HUDEP-2 (cell line): ENCODE data around the gene FAM50B.

Experiments used
- DNase-seq, 76 experiments: peaks; one replicate each; lab custom pipeline; 2025; ENCODE audit not compliant: unreplicated experiment in 76 of 76; lab: John Stamatoyannopoulos, UW

The FAM50B gene, protein sequence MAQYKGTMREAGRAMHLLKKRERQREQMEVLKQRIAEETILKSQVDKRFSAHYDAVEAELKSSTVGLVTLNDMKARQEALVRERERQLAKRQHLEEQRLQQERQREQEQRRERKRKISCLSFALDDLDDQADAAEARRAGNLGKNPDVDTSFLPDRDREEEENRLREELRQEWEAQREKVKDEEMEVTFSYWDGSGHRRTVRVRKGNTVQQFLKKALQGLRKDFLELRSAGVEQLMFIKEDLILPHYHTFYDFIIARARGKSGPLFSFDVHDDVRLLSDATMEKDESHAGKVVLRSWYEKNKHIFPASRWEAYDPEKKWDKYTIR

DNA sequence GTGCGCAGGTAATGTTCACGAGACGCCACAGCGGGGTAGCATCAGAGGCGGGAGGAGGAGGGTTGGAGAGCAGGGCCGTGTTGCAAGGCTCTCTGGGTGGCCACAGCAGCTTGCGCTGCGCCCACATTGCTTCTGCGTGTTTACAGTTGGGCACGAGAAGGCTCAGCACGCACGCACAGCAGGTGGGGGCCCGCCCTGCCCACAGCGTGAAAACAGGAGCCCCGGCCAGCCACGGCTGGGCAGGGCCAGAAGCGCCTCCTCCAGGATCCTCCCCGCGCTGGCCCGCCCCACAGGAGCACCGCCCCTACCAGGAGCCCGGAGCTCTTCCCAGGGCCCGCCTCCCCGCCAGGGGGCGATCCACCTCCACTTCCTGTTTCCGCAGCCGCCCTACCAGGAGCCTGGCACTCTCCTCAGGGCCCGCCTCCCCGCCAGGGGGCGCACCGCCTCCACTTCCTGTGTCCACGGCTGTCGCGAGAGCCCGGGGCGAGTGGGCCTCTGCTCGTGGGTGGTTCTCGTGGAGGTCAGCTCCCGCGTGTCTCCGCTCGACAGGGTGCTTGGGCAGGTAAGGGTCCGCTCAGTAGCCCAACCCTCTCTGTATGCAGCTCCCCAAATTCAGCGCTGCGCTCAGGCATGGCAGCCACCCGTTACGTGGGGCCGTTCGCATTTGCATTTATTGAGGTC lies at the start of gene FAM50B:
Gene FAM50B (plus strand): TSS at position 449 of the 681 bp plus-strand sequence. CDS start 439 bp downstream, outside the sequence.
- DNase-seq = peak in 75 of 76 experiments; percentile 20 to 92 (median 84)

DNA sequence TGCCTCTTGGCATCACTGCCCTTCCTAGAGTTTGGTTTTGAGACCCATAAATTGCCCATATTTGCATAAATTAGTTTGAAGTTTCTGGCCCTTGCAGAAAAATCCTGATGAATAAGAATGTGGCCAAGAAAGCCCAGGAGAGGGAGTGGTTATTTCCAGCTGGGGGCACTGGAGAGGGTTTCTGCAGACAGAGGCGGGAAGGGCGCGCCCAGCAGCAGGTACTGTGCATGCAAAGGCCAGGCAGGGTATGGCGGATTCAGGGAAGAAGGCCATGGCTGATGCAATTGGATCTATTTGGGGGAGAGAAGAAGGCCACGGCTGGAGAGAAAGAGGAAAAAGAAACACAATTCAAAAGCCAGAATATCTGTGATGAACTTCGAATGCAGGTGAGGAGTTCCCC lies 49.5 kb upstream of the FAM50B start:
- DNase-seq = no peak

DNA sequence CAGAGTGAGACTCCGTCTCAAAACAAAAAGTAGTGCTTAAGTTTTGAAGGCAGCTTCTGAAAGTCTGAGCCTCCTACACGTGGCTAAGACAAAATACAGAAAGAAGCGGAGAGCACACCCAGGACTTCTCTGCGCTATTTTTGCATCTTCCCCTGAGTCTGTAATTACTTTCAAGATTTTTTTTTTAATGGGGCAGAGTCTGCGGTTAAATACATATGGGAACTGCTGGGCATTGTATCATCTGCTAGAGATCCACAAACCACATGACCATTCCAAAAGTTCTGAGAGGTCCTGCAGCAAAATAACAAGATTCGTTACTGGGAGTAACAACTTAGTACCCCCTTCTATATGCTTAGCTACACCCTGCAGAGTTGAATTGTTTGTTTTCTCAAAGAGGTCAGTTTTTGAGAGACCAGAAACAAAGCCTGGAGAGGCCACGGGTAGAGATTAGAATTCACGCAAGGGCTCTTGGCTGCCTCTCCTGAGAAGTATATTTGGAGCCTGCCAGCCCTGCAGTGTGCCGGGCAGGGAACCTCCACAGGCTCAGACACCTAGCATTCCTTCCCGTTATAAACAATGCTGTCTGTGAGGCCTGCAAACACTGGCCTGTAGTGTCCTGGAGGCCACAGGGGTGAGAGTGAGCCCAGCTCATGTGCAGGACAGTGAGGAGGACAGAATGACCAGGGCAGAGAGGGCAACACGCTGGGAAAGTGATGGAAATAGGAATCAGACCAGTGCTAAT lies 48.2 kb upstream of the FAM50B start:
- DNase-seq = no peak

DNA sequence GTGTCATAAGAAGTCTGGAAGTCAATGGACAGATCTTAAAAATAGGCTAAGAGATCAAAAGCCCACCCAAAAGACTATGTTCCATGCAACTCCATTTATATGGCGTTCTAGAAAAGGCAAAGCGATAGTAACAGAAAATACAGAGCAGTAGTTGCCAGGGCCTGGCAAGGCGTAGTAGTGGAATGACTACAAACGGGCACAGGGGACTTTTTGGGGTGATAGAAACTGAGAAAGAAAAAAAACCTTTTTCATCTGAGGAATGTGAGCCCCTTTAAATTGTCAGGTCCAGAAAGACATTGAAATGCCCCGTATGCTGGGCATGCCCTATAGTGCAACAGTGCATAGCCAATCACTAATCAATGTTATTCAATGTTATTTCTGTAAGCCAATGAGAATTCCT lies 47.2 kb upstream of the FAM50B start:
- DNase-seq = no peak

DNA sequence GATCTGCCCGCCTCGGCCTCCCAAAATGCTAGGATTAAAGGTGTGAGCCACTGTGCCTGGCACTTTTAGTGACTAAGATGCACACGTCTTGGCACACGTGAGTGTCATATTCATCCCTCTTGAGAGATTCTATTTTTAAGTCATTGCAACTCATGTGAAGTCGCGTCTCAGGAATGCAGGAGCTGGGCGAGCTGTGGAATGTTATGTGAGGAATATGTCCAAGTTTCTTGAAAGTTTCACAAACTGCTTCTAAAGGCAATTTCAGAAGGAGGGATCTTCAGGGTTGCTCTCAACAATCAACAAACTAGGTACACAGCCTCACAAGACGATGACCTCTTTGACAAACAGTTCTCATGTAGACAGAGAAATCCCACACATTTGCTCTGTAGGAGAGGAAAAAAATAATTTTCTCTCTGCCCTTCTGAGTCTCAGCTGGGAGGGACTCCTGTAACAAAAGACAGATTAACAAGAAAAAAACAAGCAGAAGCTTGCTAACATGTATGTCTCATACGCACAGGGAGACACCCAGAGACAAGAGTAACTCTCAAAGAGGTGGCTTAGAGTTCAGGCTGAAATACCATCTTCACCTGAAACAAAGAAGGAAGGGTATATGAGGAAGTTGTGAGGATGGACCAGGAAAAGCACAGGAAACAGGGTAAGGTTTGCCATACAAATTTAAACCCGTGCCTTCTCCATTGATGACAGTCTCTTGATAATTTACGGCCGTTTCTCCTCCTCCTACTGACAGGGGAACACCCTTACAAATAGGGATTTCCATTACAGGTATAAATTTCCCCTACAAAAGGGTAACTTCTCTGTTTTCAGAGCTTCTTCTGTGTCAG lies 45.3 kb upstream of the FAM50B start:
- DNase-seq = no peak

DNA sequence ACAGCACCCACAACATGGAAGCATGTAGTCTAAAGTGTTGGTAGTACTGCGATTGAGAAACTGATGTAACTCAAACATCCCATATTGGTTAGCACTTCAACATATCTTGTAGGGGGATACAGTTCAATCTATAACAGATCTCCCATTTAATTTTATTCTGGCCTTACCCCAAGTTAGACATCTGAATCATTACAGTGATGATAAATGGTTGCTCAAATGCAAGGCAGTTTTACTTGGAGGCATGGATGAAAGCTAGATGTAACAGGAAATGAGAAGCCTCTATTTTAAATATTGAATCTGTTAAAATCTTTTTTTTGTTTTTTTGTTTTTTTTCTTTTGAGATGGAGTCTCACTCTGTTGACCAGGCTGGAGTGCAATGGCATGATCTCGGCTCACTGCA lies 44.2 kb upstream of the FAM50B start:
- DNase-seq = no peak

DNA sequence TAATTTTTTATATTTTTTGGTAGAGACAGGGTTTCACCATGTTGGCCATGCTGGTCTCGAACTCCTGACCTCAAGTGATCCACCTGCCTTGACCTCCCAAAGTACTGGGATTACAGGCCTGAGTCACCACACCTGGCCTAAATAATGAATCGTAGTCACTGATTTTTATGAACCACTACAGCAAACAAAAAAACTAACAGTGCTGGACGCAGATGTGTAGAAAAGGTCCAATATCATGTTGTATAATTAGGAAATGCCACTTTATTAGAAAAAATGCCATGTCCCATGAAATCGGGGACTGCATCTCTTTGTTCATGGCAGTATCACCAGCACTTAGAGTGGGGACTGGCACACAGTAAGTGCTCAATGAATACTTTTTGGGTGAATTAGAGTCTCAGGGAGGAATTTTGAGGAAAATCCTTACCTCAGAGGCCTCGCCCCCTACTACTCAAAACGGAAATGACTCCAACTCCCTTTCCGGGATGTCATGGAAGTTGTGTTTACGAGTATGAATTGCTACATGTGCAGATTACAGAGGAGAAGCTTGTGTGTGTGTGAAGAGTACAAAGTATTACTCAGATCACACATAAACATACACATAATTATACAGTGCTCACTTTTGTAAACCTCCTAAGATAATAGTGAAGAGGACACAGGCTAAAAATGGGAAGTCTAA lies 43.6 kb upstream of the FAM50B start:
- DNase-seq = no peak

DNA sequence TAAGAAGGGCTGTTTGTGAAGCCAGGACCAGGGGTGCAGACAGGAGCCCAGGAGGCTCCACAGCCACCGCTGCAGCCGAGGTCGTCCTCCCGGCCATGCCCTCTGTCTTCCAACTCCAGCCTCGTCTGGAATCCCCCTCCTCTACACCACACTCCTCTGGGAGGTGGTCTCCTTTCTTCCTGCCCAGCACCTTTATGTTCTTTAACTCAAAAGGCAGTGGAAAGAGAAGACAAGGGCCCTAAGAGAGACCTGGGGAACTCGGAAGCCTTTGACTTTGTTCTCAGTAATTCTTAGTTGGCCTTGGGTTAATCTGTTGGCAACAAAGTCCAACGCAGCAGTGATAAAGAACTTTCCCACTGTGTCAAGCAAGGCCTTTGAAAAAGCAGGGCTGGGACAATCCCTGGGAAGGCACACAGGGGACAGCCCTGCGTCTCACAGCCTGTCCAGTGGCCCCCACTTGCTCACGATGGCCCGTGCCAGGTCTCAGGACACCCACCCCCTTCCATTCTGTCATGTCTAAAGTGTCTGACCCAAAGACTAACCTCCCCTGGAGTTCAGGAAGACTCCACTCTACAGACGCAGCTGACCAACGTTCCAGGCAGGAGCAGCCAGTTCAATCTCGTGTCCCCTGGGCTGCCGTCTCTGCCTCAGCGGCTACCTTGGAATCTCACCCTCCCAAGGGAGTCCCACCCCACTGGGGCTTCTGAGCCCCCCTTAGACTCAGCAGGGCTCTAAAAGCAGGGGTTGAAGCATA lies 42.8 kb upstream of the FAM50B start:
- DNase-seq = no peak

DNA sequence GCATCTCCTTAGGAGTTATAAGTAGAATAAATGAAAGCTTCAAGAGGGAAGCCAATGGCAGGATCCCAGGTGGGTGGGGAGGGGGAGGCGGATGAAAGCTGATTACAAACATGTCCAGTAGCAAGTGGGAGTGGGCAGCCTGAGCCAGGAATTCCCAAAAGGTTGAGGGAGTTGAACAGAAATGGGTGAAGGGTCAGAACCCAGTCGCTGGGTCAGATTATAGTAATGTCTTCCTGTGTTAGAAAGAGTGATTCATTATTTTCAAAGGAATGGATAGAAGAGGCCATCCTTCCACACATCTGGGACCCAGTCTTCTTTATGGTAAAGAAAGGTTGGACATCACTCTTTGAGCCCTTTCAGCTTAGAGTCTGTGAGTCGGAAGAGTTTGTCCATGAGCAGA lies 41.0 kb upstream of the FAM50B start:
- no peak for DNase-seq

DNA sequence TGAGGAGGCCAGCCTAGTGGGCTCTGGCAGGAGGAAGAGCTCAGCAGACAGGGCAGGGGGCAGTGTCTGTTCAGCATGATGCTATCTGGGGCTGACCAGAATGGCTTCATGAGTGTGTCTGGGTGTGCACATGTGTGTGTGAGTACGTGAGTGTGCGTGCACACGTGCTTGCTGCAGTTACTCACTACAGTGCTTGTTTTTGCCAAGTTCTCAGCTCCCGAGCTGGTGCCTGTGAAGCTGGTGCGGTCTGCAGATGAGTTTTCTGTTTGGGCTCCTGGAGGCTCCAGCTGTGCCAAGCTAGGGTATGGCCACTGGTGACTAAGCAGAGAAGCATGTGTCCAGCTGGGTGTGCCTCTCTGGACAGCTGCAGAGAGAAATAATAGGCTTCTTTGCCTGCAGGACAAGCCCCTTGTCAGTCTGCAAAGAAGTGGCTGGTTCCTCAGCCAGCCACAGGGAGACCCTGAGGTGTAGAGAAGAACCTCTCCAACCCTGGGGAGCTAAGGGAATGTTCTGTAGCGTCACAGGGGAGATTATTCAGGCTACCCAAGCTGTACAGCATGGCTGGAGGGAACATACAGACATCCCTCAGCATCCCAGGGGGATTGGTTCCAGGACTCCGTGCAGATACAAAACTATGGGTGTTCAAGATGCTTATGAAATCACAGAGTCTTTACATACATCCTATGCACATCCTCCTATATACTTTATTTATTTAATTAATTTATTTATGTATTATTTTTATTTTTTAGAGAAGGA lies 40.2 kb upstream of the FAM50B start:
- DNase-seq = no peak

DNA sequence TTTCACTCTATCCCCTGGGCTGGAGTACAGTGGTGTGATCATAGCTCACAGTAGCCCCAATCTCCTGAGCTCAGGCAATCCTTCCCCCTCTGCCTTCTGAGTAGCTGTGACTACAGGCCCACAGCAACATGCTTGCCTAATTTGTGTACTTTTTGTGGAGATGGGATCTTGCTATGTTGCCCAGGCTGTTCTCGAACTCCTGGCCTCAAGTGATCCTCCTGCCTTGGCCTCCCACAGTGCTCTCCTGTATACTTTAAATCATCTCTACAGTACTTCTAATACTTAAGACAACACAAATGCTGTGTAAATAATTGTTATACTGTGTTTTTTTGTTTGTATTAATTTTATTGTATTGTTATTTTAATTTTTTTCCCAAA lies 39.7 kb upstream of the FAM50B start:
- DNase-seq = no peak

DNA sequence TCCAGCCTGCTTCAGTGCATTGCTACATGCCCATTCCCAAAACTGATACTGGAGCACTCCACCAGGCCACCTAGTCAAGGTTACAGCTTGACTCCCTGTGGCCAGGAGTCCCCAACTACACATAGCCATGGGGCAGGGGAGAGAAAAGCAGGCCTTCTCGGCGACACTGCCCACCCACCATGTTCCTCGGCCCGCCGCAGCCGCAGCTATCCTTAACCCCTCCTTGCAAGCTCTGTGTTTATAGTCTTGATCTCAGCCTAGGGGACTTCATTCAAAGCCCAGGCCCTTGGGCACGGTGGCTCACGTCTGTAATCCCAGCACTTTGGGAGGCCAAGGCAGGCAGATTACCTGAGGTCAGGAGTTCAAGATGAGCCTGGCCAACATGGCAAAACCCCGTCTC lies 39.2 kb upstream of the FAM50B start:
- no peak for DNase-seq

DNA sequence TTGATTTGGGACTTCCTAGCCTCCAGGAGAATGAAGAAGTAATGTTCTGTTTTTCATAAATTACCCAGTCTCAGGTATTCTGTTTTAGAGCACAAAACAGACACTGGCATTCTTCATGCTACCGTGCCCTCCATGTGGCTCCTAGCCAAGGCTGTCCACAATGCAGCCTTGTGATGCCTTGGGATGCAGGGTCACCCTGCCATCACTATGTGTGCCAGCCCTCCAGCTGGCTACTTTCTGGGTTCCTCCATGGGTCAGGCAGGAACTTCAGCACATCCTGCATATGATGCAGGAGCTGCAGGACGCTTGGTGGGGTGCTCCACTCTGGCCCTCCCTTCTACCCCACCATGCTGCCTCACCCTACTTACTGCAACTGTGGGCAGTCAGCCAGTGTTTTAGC lies 38.0 kb upstream of the FAM50B start:
- DNase-seq = no peak

DNA sequence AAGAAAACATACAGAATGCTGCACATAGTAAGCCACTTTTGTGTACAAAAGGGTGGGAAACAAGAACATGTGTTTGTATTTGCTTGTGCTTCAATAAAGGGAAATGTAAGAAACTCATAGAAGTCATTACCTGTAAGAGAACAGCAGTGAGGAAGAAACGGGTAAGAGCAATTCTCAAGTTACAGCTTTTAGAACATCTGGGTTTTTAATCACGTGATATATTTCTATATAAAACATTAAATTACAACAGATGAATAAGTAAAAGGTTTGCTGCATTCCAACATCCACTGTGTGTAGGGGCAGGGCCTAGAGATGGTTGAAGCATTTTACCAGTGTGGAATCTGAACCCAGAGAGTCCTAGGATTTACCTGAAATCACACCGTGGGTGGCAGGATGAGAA lies 36.6 kb upstream of the FAM50B start:
- DNase-seq = no peak

DNA sequence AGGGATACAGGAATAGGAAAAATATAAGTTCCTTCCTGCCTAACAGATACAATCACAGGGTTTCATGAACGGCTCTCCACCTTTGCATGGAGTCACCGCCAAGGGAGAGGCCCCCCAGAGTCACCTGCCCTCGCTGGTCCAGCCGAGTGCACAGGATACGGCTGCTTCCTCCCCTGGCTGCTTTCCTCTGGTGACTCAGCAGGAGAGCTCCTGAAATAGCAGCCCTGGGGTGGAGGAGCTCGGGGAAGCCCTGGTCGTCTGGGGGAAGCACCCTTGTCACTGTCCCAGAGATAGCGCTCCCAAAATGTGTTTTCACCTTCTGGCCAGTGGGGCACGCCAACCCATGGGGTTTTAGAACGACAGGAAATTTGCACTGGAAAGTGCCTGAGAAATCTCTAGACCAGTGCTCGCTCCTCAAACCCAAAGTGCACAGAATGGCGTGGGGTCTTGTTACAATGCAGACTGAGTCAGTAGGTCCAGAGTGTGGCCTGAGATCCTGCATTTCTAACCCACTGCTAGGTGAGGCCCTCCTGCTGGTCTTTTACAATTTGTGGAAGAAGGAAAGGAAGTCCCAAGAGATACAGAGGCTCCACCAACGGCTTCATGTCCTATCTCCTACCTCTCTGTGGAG lies 35.9 kb upstream of the FAM50B start:
- DNase-seq = no peak

DNA sequence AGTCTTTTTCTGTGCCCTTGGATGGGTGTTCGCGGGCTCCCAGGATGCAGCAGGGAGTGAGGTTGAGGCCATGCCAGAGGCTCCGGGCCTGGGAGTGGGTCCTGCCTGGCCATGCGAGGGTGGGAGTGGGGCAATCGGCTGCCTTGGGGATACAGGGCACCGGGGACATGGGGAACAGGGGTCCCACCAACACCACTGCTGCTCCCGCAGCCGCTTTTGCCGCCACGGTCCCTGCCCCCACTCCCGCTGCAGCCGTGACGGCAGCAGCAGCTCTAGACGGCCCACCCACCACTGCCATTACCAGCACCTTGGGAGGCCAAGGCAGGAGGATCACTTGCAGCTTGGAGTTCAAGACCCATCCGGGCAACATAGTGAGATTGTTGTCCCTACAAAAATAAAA lies 35.3 kb upstream of the FAM50B start:
- no peak for DNase-seq

DNA sequence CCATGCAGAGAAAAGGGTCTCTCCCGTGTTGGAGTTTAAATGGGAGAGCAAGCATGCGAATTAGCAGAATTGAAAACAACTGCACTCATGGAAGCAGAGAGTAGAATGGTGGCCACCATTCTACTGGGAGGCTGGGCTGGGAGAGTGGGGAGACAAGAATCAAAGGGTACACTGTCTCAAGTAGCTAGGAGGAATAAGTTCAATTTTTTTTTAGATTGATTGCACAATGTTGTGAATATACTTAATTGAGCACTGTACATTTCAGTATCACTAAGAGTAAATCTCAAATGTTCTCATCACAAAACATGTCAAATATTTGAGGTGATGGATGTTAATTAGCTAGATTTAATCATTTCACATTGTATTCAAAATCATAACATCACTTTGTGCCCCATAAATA lies 34.6 kb upstream of the FAM50B start:
- DNase-seq = no peak

DNA sequence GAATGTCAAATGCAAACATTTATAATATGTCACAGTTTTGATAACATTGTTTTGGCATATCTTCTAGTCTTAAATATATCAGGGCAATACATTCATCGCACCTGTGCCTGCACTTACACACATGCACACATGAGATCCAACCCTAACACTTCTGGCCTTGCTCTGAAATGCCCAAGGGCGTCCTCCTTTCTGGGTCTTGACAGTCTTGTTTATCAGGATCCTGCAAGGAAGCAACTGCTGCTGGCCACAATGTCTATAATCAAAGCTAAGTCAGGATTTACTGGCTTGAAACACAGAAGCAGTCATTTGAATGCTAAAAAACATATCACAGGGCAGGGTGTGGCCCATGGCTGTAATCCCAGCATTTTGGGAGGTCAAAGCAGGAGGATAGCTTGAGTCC lies 32.9 kb upstream of the FAM50B start:
- no peak for DNase-seq
